Right renal pelvis (tissue), 4 donors: ENCODE data around the gene AP3B2. TPM values are rescaled to one million over a fixed set of nuclear protein-coding genes. Genes with fewer than 3 reads are reported as not detected.
"Not testable (repeated sequence)": the region's sequence is repeated elsewhere in the genome, so short reads cannot be mapped to it uniquely, and the experiment has no call there.

Experiments
- DNase-seq, 4 donors: peaks; one replicate each; pipeline ENCODE4 v3.0.0-alpha.2; 2013; ENCODE audit warnings: low read depth in 4 of 4, low spot score in 3 of 4, missing footprints in 1 of 4
- polyA plus RNA-seq, 4 donors: library from polyadenylated mRNA; unstranded; fragments of 120-200 nt; gene quantifications; one replicate each; pipeline ENCODE4 v1.2.1, GENCODE V29; 2013; ENCODE audit not compliant: insufficient read length in 4 of 4

AP3B2 gene
- 1 to 10 TPM; 2.1 to 5.1 (median 3.5) TPM for polyA plus RNA-seq

- peak in 3 of 4 donors; percentile 39 to 53 (median 50) for DNase-seq
Measured at GRCh38 chr15:82709421-82710207, at the start of gene AP3B2. Gene AP3B2 (minus strand): TSS chr15:82709875. CDS start chr15:82709706, 169 bp downstream.

GRCh38 chr15:82751308-82751707, 41.6 kb upstream of the AP3B2 start:
- no peak for DNase-seq

- DNase-seq = peak in 1 of 4 donors; percentile 1
Measured at GRCh38 chr15:82750831-82751180, 41.1 kb upstream of the AP3B2 start.

GRCh38 chr15:82749951-82750830, 40.5 kb upstream of the AP3B2 start:
- peak; percentile 89 to 93 (median 92) for DNase-seq

- no peak for DNase-seq
Measured at GRCh38 chr15:82748315-82748714, 38.6 kb upstream of the AP3B2 start.

GRCh38 chr15:82743810-82744209, 34.1 kb upstream of the AP3B2 start:
- DNase-seq = no peak

GRCh38 chr15:82742134-82742533, 32.5 kb upstream of the AP3B2 start:
- no peak for DNase-seq

- no peak for DNase-seq
Measured at GRCh38 chr15:82739086-82739485, 29.4 kb upstream of the AP3B2 start.

GRCh38 chr15:82737975-82738374, 28.3 kb upstream of the AP3B2 start:
- DNase-seq = no peak

- no peak for DNase-seq
Measured at GRCh38 chr15:82731527-82731926, 21.9 kb upstream of the AP3B2 start.

- no peak for DNase-seq
Measured at GRCh38 chr15:82730022-82730530, 20.4 kb upstream of the AP3B2 start.

- DNase-seq = no peak
Measured at GRCh38 chr15:82726816-82727215, 17.1 kb upstream of the AP3B2 start.

- no peak for DNase-seq
Measured at GRCh38 chr15:82715003-82715402, 5.3 kb upstream of the AP3B2 start.

- DNase-seq = no peak
Measured at GRCh38 chr15:82714016-82714415, 4.3 kb upstream of the AP3B2 start.

- no peak for DNase-seq
Measured at GRCh38 chr15:82712036-82712435, 2.4 kb upstream of the AP3B2 start.

- no peak for DNase-seq
Measured at GRCh38 chr15:82710926-82711490, 1.3 kb upstream of the AP3B2 start.

GRCh38 chr15:82710208-82710555, 507 bp upstream of the AP3B2 start:
- no peak for DNase-seq

- peak in 1 of 4 donors; percentile 3 for DNase-seq
Measured at GRCh38 chr15:82709081-82709420, 624 bp downstream of the AP3B2 start.

- DNase-seq = not testable (repeated sequence)
Measured at GRCh38 chr15:82705856-82706255, 3.8 kb downstream of the AP3B2 start.

GRCh38 chr15:82699726-82700125, 9.9 kb downstream of the AP3B2 start:
- no peak for DNase-seq

GRCh38 chr15:82698711-82699345, 10.8 kb downstream of the AP3B2 start:
- DNase-seq = no peak
